Tibial artery (tissue), 4 donors: ENCODE results near the gene DPPA4.

ENCODE experiments used
- DNase-seq, 2 donors: peaks; one replicate each; pipeline ENCODE4 v3.0.0-alpha.2; 2019
- H3K27ac ChIP-seq, 2 donors: fragments of 200-600 bp; sonication (generic) in 1 of 2; 1 replicate in 1 of 2; 2 replicates in 1 of 2; pipeline ENCODE4 v1.5.1; 2018 to 2019; ENCODE audit warnings: mild to moderate bottlenecking in 1 of 2
- H3K27me3 ChIP-seq, 2 donors: fragments of 200-600 bp; sonication (generic) in 1 of 2; one replicate each; pipeline versions ENCODE4 v1.5.1 to v1.6.0; 2016 to 2019
- H3K36me3 ChIP-seq, 3 donors: fragments of 200-600 bp; sonication (generic) in 2 of 3; one replicate each; pipeline ENCODE4 v1.5.1; 2016 to 2019; ENCODE audit warnings: mild to moderate bottlenecking in 2 of 3
- H3K4me1 ChIP-seq, 4 donors: fragments of 200-600 bp; sonication (generic) in 2 of 4; 1 replicate in 3 of 4; 2 replicates in 1 of 4; pipeline ENCODE4 v1.5.1; 2016 to 2019
- H3K4me3 ChIP-seq, 2 donors: fragments of 200-600 bp; sonication (generic) in 1 of 2; 1 replicate in 1 of 2; 2 replicates in 1 of 2; pipeline ENCODE4 v1.5.1; 2018 to 2019; ENCODE audit warnings: mild to moderate bottlenecking in 2 of 2
- H3K9me3 ChIP-seq, 3 donors: fragments of 200-600 bp; sonication (generic) in 1 of 3; one replicate each; pipeline ENCODE4 v1.5.1; 2016 to 2019
- intact Hi-C: fragments of 100-400 bp; cut with DNase I; formaldehyde crosslinking; loops from one replicate; pipeline ENCODE4 v1.15.0; 2023; ENCODE audit warnings: low total_unique reads
- TF ChIP-seq, protein P1 (sequence below), 2 experiments: fragments of 200-600 bp in 1 of 2; fragments of 450-650 bp in 1 of 2; IDR thresholded peaks; one replicate each; pipeline ENCODE4 v1.5.1; 2017 to 2019; ENCODE audit warnings: antibody characterized with exemption in 2 of 2, mild to moderate bottlenecking in 1 of 2, moderate library complexity in 1 of 2

The DPPA4 gene

DNA sequence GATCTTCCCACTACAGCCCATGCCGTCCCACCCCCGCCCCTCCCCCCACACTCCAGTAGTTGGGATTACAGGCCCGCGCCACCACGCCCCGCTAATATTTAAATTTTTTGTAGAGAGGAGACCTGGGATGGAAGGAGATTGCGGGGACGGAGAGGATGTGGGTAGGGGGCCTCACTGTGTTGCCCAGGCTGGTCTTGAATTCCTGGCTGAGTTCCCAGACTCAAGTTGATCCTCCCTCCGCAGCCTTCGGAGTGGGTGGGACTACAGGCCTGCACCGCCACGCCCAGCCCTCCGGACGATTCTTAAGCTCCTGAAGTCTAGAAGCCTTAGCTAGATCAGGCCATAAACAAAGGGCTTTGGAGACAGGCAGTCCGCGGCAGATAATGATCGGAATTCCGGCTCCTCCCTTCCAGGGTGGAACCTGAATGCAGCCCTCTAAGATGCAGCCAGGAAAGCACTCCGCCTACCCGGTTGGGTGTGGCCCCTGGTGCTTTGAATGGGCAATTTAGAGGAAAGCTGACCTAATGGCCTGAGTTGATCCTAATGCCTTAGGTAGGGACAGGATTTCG lies 21.1 kb downstream of the DPPA4 start, which contains the start of gene DPPA2:
Gene DPPA2 (minus strand): TSS at position 356 of the 569 bp plus-strand sequence. CDS start 1,975 bp downstream, outside the sequence.
- no peaks in the 10 kb centered on the region for H3K4me1 ChIP-seq
- no peaks in the 10 kb centered on the region for H3K9me3 ChIP-seq
- no peaks in the 10 kb centered on the region for H3K27me3 ChIP-seq
- no peaks in the 10 kb centered on the region for H3K36me3 ChIP-seq
- no peak within 1 kb of the TSS for H3K27ac ChIP-seq
- H3K4me3 ChIP-seq: no peak within 1 kb of the TSS
- no peak for DNase-seq
- TF ChIP-seq, protein P1, sequence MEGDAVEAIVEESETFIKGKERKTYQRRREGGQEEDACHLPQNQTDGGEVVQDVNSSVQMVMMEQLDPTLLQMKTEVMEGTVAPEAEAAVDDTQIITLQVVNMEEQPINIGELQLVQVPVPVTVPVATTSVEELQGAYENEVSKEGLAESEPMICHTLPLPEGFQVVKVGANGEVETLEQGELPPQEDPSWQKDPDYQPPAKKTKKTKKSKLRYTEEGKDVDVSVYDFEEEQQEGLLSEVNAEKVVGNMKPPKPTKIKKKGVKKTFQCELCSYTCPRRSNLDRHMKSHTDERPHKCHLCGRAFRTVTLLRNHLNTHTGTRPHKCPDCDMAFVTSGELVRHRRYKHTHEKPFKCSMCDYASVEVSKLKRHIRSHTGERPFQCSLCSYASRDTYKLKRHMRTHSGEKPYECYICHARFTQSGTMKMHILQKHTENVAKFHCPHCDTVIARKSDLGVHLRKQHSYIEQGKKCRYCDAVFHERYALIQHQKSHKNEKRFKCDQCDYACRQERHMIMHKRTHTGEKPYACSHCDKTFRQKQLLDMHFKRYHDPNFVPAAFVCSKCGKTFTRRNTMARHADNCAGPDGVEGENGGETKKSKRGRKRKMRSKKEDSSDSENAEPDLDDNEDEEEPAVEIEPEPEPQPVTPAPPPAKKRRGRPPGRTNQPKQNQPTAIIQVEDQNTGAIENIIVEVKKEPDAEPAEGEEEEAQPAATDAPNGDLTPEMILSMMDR (IDR thresholded peaks at IDR 0.05): no peak
- intact Hi-C loops: no loop called here

DNA sequence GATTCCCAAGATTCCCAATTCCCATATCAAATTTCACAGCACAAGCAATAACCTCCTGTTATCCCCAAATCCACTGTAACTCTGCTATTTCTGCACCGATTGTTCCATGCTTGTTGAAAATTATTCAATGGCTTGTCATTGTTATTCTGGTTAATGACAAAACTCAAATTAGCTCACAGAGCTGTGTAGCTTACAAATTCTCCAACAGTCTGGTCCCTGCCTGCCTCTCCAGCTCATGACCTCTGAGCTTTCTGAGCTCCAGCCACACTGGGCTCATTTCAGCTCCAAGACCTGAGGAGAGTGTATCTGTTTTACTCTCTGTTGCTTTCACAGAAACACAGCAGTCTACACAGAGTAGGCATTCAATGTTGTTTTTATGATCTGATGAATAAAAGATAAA lies 24.3 kb downstream of the DPPA4 start:
- no peaks in the 10 kb centered on the region for H3K9me3 ChIP-seq
- H3K4me1 ChIP-seq: no peaks in the 10 kb centered on the region
- H3K4me3 ChIP-seq: no peak overlapping the region
- H3K27me3 ChIP-seq: no peaks in the 10 kb centered on the region
- TF ChIP-seq, protein P1 (IDR thresholded peaks at IDR 0.05): no peak
- intact Hi-C loops: no loop called here
- H3K36me3 ChIP-seq: no peaks in the 10 kb centered on the region
- H3K27ac ChIP-seq: no peak overlapping the region
- DNase-seq: no peak

DNA sequence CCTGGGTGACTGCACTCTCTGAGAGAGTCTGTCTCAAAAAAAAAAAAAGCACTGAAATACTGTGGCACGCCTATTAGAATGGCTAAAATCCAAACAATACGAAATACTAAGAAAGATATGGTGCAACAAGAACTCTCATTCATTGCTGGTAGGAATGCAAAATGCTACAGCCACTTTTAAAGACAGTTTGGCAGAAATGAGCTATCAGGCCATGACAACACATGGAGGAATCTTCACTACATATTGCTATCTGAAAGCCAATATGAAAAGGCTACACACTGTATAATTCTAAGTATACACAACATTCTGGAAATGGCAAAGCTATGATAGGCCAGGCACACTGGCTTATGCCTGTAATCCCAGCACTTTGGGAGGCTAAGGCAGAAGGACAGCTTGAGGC lies 39.9 kb downstream of the DPPA4 start:
- H3K4me3 ChIP-seq: no peak overlapping the region
- intact Hi-C loops: no loop called here
- no peak overlapping the region for H3K27ac ChIP-seq
- H3K27me3 ChIP-seq: no peaks in the 10 kb centered on the region
- DNase-seq: no peak
- no peaks in the 10 kb centered on the region for H3K4me1 ChIP-seq
- H3K9me3 ChIP-seq: no peaks in the 10 kb centered on the region
- TF ChIP-seq, protein P1 (IDR thresholded peaks at IDR 0.05): no peak
- H3K36me3 ChIP-seq: no peaks in the 10 kb centered on the region

DNA sequence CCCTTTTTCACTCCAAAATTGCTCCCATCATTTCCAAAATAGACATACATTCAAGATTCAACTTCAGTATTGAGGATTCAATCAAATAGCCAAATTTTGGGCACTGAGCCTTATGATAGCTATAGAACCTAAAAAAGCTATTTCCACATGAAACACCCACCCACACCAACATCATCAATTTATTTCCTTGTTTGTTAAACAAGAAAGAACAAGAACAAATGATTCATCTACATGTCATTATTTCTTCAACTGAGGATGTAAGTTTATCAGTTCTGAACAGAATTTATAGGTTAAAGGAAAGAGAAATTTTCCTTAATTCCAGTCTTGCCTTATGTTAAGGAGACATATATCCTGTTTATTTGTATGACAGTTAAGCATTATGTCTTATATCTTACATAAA lies 53.3 kb downstream of the DPPA4 start:
- DNase-seq: no peak
- Histone ChIP-seq H3K36me3 (no peaks in the 10 kb centered on the region), H3K9me3 (no peaks in the 10 kb centered on the region), H3K27ac (no peak overlapping the region), H3K27me3 (no peaks in the 10 kb centered on the region), H3K4me3 (no peak overlapping the region), H3K4me1 (no peaks in the 10 kb centered on the region)
- TF ChIP-seq, protein P1 (IDR thresholded peaks at IDR 0.05): no peak
- intact Hi-C loops: no loop called here

DNA sequence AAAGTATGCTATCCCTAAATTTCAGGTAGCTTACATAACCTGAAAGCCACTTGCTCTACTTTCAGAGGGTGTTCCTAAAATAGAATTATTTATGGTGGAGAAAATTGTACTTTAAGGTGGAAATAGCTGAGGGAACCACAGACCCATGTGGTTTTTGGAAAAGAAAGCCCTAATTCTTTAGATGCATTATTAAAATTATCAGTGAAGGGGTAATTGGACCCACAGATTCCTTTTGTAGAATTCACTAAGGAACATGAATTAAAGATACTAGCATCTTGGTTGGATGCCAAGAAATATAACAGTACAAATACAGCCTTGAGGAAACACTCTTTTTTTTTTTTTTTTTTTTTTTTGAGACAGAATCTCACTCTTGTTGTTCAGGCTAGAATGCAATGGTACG lies 58.8 kb downstream of the DPPA4 start:
- Histone ChIP-seq H3K4me3 (no peak overlapping the region), H3K4me1 (peaks cover 0 to 10% (median 4%) of the 10 kb centered on the region in 4 donors), H3K36me3 (no peaks in the 10 kb centered on the region), H3K27me3 (no peaks in the 10 kb centered on the region), H3K9me3 (no peaks in the 10 kb centered on the region), H3K27ac (no peak overlapping the region)
- no peak for DNase-seq
- intact Hi-C loops: no loop called here
- TF ChIP-seq, protein P1 (IDR thresholded peaks at IDR 0.05): no peak

DNA sequence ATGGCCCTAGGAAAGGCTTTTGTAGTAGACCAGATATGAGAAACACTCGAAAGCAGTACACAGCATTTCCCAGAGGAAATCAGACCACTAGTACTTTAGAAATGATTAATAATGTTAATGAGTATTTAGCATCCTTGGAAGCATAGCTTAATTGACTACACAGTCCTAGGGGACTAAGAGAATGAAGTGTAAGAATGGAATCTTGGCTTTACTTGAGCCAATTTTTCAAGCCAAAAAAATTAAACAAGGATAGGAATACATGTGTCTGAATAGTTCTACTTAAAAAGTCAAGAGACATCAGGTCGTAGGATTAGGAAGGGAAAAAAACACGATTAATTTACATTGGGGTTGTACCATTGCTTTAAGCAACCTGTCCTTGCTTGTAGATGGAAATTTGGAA lies 59.2 kb downstream of the DPPA4 start:
- intact Hi-C loops: no loop called here

More for the DNA sequence above, 59.2 kb downstream of the DPPA4 start:
- no peaks in the 10 kb centered on the region for H3K9me3 ChIP-seq
- H3K27me3 ChIP-seq: no peaks in the 10 kb centered on the region
- no peak for DNase-seq
- H3K27ac ChIP-seq: no peak overlapping the region
- no peaks in the 10 kb centered on the region for H3K36me3 ChIP-seq
- no peak overlapping the region for H3K4me3 ChIP-seq
- H3K4me1 ChIP-seq: peaks cover 0 to 10% (median 4%) of the 10 kb centered on the region in 4 donors
- TF ChIP-seq, protein P1 (IDR thresholded peaks at IDR 0.05): no peak
